Stimulated activated CD4-positive, alpha-beta T cell treated with anti-CD3 and anti-CD28 coated beads, Interleukin-4, amount 100 ng/mL, for 4 hours (primary cell): ENCODE data around the gene FAM53C.
"Not testable (repeated sequence)": the region's sequence is repeated elsewhere in the genome, so short reads cannot be mapped to it uniquely, and the experiment has no call there.

Experiments used
- DNase-seq, 2 experiments: peaks; one replicate each; pipeline ENCODE4 v3.0.0-alpha.2; 2020

Gene FAM53C

DNA sequence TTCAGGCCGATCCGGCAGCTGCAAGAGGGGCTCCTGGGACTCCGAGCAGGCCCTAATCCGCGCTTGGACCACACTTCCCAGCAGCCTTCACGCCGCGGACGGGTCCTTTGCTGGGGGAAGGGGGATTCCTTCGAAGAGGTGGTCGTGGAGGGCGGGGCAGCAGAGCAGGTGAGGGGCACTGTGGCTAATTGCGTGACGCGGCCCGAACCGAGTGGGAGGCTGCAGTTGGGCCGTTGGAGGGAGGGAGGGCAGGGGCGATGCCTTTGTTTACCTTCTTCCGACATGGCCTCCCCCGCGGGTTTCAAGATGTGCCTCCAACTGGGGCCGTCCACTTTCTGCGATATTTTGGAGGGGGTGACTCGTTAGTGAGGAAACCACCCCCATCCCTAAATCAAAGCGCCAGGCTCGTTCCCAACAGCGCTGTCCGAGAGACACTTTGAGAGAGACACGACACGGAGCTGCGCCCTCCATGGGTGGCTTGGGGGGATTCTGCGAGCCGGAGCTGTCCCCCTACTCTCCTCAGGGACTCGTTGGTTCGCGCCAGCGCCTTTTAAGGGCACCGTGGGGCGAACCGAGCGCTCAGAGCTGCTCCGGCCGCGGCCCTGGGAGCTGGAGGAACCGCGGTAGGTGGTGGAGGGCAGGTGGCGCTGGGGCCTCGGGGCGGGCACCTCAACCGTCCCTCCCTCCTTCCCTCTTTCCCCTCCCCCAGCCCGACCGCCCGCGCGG lies at the start of gene FAM53C:
Gene FAM53C, plus strand, starts transcription at position 582 of the 726 bp plus-strand sequence. CDS start 3,070 bp downstream, outside the sequence.
- peak; percentile 87 to 90 for DNase-seq

DNA sequence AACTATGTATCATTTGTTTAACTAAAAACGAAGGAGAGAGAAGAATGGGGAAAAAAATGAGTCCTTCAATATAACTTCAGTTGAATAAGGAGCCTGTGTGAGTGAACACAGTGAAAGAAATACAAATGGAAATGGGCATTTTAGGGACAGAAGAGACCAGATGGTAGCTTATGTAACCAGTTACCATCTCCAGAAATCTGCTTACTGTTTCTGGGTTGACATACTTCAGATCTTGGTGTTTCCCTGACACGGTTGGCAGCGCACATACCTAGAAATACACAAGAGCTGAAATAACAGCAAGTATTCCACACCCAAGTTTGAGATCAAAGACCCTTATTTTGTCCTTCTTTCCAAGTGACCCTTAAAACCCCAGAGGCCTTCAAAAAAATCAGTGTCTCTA lies 48.8 kb upstream of the FAM53C start:
- no peak for DNase-seq

DNA sequence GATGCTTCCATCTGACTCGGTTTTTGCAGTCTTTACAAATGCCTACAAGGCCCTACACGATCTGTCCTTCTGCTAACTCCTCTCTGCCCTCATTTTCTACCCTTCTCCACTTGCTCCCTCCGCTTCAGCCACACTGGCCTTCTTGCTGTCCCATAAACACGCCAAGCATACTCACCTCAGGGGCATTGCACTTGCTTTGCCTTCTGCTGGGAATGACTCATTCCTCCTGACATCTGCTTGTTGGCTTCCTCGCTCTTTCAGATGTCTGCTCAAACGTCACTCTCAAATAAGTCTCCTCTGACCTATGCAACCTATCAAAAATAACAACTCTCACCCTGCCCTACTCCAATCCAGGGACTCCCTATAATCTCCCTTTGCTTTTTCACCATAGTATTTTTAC lies 34.7 kb upstream of the FAM53C start:
- no peak for DNase-seq

DNA sequence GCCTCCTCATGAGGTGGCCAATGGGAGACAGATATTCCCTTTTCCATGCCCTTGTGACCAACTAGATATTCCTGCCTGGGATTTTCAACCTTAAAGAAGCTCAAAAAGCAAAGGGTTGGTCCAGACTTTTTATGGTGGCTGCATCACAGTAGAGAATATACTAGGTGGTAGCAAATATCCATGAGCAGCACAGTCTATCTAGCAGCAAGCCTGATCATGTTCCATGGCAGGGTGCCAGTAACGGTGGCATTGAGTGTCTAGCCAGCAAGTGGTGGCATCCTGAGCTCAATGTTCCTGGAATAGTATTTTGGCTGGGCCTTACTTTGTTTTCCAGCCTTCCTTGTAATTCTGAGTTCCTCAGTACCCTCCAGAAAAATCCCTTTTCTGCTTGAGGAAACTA lies 32.3 kb upstream of the FAM53C start:
- DNase-seq, result no peak

- DNase-seq, result no peak
Measured at GRCh38 chr5:138315751-138316278, 22.3 kb upstream of the FAM53C start.

- no peak for DNase-seq
Measured at GRCh38 chr5:138316355-138316754, 21.7 kb upstream of the FAM53C start.

- not testable (repeated sequence) for DNase-seq
Measured at GRCh38 chr5:138318211-138318610, 19.9 kb upstream of the FAM53C start.

DNA sequence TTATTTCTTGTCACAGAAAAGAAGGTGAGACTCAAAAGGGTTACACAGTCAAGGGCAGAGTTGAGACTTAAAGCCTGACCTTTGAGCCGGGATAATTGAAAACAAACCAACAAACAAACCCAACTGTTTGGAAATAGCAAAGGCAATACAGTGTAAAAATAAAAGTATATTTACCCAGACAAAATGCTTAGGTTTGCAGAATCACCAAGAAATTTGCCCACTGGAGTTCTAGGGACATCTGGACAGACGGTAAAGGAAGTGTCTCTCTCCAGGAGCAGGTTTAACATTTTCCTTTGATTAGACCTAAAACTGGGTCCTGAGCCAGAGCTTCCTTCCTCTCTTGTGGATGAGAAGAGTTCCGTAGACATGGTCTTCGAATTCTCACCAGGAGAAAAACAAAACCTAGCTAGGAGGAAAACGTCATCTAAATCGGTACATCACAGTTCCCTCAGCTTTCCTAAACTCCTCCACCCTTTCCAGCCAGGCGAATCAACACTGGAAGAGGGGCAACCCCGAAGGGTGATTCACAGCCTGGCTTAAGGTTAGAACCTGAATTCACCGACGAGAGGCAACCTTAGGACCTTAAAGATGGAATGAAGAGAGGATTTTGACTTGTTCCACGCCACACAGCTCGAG lies 7.1 kb upstream of the FAM53C start:
- DNase-seq, result no peak

GRCh38 chr5:138331449-138332368 lies 6.4 kb upstream of the FAM53C start, which contains the start of gene CDC25C:
Gene CDC25C, minus strand, starts transcription at chr5:138331804. Its CDS starts 624 bp downstream, at chr5:138331180.
- DNase-seq, result peak; percentile 92 to 97

DNA sequence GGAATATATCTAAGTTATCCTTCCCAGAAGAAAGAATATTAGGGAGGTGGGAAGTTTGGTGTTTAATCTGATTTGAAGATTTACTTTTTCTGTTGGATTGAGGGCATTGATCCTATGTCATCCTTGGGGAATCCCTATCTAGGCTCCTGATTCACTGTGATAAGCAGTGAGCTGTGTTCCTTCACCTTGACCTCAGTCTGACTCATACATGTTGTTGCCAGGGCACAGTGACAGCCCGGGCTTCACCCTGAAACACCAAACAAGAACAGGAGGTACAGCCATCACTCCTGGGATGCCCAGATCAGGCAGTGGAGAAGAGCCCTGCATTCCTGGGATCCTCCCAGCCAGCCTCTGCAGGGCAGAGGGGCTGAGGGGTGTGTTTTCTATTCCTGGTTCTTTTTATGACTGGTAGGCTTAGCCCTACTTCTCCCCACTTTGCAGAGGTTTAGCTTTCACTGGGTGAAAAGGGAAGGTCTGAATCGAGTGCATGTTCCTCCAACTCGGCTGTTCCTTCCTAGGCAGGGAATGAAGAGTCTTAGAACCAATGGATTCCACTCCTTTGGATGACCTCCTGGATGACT lies 3.1 kb upstream of the FAM53C start:
- DNase-seq, result no peak

DNA sequence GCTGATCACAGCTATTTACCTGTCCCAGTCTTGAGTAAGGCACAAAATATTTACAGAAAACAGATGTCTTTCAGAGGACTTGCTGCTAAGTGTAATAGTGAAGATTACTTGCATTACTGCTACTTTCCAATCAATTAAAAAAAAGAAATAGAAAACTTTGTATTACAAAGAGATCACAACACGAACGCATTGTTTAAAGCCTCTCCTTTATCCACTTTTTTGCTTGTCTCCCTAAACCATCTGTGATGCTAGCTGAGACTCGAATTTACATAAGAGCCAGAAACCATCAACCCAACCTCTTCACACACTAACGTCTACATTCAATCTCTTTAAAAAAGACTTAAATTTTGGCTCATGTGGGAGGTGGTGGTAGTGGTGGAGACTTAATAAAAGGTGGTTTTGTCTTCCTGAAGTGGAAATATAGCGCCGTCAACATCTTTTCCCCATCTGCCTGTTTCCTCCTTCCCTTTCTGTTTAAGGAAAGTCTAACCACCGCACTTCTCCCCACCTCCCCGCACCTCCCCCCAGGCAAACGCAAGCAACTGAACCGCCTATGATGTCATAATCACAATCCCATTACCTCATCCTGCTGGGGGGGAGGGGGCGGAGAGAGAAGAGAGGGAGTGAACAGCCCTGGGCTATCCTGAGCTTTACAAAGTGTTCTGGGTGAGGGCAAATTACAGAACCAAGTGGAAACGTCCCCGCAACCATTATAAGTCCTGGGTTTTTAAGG lies 948 bp upstream of the FAM53C start:
- no peak for DNase-seq

- no peak for DNase-seq
Measured at GRCh38 chr5:138338411-138339090, 485 bp downstream of the FAM53C start.

- no peak for DNase-seq
Measured at GRCh38 chr5:138339091-138339456, 1.0 kb downstream of the FAM53C start.

- no peak for DNase-seq
Measured at GRCh38 chr5:138339464-138339863, 1.4 kb downstream of the FAM53C start.

DNA sequence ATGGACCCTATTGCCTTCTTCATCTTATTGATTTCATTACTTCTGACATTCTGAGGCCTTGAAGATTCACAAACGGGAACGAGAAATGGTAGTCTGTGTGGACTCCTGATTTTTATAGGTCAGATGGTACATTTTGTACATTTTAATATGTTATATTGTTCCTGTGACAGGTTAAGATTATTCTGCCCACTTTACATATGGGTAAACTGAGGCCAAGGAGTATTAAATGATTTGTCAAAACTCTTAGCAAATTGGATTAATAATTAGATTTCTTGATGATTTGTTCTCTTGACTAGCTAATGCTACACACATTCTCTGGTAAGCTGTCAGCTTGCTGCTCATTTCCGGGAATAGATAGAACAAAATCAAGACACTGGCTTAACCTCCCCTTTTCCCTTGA lies 1.9 kb downstream of the FAM53C start:
- no peak for DNase-seq

DNA sequence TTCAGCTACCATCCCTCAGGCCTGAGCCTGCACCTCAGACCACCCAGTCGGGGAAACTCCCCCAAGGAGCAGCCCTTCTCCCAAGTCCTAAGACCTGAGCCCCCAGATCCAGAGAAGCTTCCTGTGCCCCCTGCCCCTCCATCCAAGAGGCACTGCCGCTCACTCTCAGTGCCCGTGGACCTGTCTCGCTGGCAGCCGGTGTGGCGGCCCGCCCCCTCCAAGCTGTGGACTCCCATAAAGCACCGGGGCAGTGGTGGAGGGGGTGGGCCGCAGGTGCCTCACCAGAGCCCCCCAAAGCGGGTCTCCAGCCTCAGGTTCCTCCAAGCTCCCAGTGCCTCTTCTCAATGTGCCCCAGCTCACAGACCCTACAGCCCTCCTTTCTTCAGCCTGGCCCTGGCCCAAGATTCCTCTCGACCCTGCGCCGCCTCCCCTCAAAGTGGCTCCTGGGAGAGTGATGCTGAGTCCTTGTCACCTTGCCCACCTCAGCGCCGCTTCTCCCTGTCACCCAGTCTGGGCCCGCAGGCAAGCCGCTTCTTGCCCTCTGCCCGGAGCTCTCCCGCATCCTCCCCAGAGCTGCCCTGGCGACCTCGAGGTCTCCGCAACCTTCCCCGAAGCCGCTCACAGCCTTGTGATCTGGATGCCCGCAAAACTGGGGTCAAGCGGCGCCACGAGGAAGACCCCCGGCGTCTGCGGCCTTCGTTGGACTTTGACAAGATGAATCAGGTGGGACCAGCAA lies 7.0 kb downstream of the FAM53C start:
- no peak for DNase-seq

- DNase-seq, result no peak
Measured at GRCh38 chr5:138346889-138347288, 8.8 kb downstream of the FAM53C start.

DNA sequence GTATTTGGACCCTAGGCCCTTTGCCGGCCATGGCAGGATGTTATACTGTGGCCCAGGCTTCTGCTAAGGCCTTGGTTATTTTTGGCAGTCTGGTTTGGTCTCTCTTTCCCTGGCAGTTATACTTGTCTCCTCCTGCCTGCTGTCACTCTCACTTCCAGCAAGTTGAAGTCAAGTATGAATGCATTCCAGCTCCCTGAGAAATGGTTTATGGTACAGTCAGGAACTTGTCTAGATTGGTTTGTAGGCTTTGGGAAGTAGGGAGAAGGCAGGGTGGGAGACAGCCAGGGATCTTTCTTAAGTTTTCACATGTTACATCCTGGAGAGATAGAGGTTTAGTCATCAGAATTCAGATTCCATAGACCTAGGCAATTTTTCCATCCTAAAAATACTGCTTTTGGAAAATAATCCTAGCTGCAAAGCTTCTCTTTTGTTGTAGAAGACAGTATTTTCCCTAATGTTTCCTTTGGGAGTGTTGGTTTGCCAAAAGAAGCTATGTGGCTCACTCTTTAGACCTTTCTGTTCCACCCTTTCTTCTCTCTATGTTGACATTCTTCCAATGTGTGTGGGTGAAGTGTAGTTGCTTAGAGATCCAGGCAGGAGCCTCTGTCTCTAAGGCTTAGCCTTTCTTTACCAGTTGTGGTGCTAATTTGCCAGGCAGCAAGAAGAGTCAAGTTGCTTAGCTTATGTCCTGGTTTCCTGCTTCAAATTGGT lies 11.9 kb downstream of the FAM53C start:
- DNase-seq, result no peak

- DNase-seq, result no peak
Measured at GRCh38 chr5:138350563-138350890, 12.5 kb downstream of the FAM53C start.

- no peak for DNase-seq
Measured at GRCh38 chr5:138351056-138351455, 13.0 kb downstream of the FAM53C start.
